Fibroblast of mammary gland (primary cell): ENCODE results near the gene ASAH2.

Experiments used
- DNase-seq: peaks from one replicate; pipeline ENCODE4 v3.0.0-alpha.2; 2010; ENCODE audit warnings: low read depth
- H3K4me3 ChIP-seq: 2 replicates; pipeline ENCODE4 v1.5.1; 2011; ENCODE audit warnings: low read depth, mild to moderate bottlenecking, low read length, moderate library complexity; ENCODE audit not compliant: control insufficient read depth
- TF ChIP-seq, protein P1 (sequence below): conservative IDR thresholded peaks from 2 replicates; pipeline ENCODE4 v1.5.1; 2011; ENCODE audit warnings: low read depth, low read length, inconsistent platforms; ENCODE audit not compliant: control insufficient read depth, insufficient read depth

Gene ASAH2

DNA sequence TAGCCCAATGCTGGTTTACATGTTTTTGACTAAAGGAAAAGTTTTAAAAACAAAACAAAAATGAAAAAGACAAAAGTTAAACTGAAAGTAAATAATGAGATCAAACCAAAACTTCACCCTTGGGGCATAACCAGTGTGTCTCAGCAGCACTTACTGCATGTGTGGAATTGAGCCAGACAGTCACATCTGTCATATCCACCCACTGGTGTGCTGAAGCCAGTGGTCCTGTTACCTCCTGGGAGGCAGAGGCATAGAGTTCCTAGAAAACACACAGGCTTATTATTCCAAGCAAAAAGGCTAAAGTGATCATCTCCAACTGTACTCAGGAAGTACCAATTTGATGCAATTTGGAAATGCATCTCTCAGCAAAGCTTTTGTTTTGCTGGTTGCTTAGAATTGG is 40.4 kb downstream of the ASAH2 start:
- TF ChIP-seq, protein P1, sequence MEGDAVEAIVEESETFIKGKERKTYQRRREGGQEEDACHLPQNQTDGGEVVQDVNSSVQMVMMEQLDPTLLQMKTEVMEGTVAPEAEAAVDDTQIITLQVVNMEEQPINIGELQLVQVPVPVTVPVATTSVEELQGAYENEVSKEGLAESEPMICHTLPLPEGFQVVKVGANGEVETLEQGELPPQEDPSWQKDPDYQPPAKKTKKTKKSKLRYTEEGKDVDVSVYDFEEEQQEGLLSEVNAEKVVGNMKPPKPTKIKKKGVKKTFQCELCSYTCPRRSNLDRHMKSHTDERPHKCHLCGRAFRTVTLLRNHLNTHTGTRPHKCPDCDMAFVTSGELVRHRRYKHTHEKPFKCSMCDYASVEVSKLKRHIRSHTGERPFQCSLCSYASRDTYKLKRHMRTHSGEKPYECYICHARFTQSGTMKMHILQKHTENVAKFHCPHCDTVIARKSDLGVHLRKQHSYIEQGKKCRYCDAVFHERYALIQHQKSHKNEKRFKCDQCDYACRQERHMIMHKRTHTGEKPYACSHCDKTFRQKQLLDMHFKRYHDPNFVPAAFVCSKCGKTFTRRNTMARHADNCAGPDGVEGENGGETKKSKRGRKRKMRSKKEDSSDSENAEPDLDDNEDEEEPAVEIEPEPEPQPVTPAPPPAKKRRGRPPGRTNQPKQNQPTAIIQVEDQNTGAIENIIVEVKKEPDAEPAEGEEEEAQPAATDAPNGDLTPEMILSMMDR: no peak
- DNase-seq: no peak
- H3K4me3 ChIP-seq: no peak overlapping the region
